ENCODE measurements around the gene CEP120.
"Not testable (repeated sequence)": the region's sequence is repeated elsewhere in the genome, so short reads cannot be mapped to it uniquely, and the experiment has no call there.

Gene CEP120

GRCh38 chr5:123423278-123424149 is at the start of gene CEP120:
TSS of gene CEP120 (minus strand) at chr5:123423403. CDS start at chr5:123422998, 405 bp downstream.
- DNase-seq: peak; percentile 98

DNA sequence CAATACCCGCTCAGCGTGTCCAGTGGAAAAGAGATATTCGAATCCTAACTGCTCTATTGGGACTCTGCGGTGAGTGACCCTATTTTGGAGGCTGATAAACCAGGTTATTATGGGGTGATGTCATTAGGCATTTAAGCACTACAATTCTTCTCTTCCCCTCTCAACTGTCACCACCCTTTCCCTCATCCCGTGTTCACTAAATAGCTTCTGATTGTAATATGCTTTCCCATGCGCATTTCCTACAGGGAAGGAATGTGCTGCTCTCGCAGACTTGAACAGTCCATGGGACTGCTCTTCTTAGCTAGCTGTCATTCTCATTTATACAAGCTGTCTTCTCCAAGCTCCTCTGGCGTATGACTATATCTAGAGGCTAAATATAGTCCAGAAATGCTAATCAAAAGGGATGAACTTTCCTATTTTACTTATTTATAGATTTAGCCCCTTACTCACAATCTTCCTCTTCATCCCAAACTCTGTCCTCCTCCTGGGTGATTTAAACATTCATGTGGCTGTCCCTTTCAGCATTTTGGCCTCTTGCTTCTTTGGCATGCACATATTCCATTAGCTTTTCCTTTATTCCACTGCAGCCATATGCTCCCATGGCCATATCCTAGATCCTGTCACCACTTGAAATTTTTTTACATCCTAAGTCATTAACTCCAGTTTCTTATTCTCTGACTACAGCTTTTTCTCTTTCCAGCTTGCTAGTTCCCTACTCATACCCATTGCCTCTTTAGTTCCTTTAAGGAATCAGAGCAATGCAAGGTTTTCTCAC is 49.1 kb upstream of the CEP120 start:
- DNase-seq: no peak

GRCh38 chr5:123471385-123471784 is 48.2 kb upstream of the CEP120 start:
- no peak for DNase-seq

DNA sequence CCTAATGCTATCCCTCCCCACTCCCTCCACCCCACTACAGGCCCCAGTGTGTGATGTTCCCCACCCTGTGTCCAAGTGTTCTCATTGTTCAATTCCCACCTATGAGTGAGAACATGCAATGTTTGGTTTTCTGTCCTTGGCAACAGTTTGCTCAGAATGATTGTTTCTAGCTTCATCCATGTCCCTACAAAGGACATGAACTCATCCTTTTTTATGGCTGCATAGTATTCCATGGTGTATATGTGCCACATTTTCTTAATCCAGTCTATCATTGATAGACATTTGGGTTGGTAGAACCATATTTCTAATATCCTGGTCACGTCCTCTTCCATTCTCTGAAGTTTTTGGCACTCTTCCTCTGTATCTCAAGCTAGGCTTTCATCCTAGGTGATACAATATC is 43.6 kb upstream of the CEP120 start:
- not testable (repeated sequence) for DNase-seq

DNA sequence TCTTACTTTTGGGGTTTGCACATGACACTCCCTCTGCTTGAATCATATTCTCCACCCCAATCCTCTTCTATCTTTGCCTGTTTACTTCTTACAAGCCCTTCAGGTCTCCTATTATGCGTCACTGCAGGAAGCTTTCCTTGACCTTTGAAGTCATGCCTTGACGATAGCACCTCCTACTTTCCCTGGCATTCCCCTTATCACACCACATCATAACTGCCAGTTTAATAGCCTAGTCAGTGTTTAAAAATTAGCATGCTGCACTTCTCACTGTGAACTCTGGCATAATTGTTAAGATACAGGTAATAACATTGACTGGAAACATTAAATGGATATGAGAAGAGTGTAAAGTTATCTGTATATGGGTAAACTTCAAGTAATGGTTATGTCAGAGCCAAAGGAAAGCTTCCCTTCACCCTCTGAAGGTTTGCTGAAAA is 37.1 kb upstream of the CEP120 start:
- no peak for DNase-seq

- DNase-seq: not testable (repeated sequence)
Observed at GRCh38 chr5:123458994-123459393, 35.8 kb upstream of the CEP120 start.

GRCh38 chr5:123456242-123456641 is 33.0 kb upstream of the CEP120 start:
- DNase-seq: no peak

- DNase-seq: no peak
Observed at GRCh38 chr5:123455640-123456039, 32.4 kb upstream of the CEP120 start.

DNA sequence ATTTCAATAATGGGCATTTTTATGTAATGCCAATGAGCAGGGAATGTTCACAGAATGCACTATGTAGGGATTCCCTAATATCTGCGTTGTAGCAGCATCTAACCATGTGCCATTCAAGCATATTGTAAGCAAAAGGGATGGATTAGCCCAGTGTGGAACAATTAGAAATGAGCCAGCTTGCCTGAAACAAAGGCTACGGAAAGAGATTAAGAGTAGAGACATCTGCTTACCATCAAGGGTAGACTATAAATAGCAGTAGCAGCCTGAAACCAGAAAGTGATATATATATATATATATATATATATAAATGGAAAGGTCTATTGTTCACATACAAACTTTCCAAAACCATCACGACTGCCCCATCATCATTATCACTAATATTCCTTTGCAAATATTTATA is 31.9 kb upstream of the CEP120 start:
- no peak for DNase-seq

GRCh38 chr5:123454259-123454911 is 31.2 kb upstream of the CEP120 start:
- no peak for DNase-seq

GRCh38 chr5:123452401-123452800 is 29.2 kb upstream of the CEP120 start:
- DNase-seq: no peak

GRCh38 chr5:123451047-123451446 is 27.8 kb upstream of the CEP120 start:
- peak; percentile 50 for DNase-seq

GRCh38 chr5:123450640-123451039 is 27.4 kb upstream of the CEP120 start:
- peak; percentile 87 for DNase-seq

DNA sequence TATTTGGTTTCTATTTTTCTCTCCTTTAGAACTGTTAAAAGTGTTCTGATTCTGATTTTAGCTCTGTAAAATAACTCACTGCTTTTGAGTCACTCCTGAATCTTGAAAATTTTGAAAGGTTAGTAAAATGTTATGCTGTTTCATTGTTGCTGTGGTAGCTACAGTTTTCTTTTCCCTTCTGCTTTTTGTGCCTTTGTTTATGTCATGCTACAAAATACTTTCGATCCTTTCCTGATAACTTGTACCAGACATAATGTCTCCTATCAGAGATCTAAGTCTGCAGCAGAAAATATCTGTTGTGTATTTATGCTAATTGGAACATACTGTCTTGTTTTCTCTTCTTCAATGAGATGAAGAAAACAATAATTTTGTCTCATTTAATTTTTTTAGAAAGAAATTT is 26.9 kb upstream of the CEP120 start:
- peak; percentile 5 for DNase-seq

- peak; percentile 7 for DNase-seq
Observed at GRCh38 chr5:123449424-123449974, 26.3 kb upstream of the CEP120 start.

DNA sequence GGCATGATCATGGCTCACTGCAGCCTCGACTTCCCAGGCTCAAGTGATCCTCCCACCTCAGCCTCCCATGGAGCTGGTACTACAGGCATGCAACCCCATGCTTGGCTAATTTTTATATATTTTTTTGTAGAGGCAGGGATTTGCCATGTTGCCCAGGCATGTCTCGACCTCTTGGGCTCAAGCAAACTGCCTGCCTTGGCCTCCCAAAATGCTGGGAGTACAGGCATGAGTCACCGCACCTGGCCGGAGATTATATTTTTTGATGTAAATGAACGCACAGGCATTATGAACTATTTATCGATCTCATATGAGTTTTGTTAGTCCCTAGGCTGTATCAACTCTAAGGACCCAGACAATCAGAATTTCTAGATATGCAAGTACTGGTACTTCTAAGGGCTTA is 25.5 kb upstream of the CEP120 start:
- no peak for DNase-seq

- DNase-seq: no peak
Observed at GRCh38 chr5:123448017-123448617, 24.9 kb upstream of the CEP120 start.

DNA sequence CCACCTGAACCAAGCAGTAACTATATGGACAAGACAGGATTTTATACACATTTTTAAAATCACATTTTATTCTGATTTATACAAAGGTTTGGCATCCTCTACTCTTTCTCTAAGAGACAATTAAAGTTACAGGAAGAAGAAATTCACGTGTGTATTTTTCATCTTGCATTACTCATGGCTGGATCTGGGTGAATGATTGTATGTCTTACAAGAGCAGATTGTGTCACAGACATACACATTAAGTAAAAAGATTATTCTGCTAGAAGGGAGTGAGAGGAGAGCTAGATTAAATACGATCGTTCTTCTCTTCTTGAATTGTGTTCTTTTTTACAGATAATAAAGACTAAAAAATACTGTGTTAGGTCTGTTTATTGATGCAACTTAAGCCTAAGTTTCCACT is 20.8 kb upstream of the CEP120 start:
- DNase-seq: no peak

GRCh38 chr5:123441408-123441807 is 18.2 kb upstream of the CEP120 start:
- no peak for DNase-seq

DNA sequence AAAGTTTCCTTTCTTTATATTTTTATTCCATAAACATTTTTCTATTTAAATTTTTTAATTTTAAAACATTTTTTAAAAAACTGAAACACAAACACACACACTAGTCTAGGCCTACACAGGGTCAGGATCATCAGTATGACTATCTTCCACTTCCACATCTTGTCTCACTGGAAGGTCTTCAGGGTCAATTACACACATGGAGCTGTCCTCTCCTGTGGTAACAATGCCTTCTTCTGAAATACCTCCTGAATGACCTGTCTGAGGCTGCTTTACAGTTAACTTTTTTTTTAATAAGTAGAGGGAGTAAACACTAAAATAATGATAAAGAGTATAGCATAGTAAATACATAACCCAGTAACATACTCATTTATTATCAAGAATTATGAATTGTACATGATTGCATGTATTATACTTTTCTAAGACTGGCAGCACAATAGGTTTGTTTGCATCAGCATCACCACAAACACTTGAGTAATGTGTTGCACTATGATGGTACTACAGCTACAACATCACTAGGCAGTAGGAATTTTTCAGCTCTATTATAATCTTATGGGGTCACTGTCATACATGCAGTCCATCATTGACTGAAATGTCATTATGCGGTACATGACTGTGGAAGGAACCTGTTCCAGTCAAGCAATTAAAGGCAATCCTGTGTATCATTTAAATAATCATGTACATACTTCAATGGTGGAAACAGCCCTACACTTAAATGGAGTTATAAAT is 17.4 kb upstream of the CEP120 start:
- DNase-seq: no peak

GRCh38 chr5:123439709-123440108 is 16.5 kb upstream of the CEP120 start:
- no peak for DNase-seq

- DNase-seq: no peak
Observed at GRCh38 chr5:123438902-123439301, 15.7 kb upstream of the CEP120 start.
